ENCODE data around the gene CD19.
"Not testable (repeated sequence)": the region's sequence is repeated elsewhere in the genome, so short reads cannot be mapped to it uniquely, and the experiment has no call there.

The CD19 gene

DNA sequence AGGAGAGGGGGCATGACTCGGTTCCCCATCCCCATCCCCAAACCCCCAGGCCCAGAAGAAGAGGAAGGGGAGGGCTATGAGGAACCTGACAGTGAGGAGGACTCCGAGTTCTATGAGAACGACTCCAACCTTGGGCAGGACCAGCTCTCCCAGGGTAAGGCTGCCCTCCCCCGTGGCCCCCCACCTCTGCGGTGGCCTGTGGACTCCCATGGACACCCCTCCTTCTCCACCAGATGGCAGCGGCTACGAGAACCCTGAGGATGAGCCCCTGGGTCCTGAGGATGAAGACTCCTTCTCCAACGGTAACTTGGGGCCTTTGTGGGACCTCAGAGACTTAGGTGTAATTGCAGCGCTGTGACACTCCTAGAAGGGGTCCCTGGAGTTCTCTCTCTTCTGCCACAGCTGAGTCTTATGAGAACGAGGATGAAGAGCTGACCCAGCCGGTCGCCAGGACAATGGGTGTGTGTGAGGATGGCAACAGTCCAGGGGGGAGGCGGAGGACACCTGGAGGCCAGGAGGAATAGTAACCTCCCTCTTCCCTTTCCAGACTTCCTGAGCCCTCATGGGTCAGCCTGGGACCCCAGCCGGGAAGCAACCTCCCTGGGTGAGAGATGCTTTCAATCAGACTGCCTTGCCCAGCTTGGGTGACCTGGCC lies 5.6 kb downstream of the CD19 start:
- DNase-seq, result peak; percentile 11

DNA sequence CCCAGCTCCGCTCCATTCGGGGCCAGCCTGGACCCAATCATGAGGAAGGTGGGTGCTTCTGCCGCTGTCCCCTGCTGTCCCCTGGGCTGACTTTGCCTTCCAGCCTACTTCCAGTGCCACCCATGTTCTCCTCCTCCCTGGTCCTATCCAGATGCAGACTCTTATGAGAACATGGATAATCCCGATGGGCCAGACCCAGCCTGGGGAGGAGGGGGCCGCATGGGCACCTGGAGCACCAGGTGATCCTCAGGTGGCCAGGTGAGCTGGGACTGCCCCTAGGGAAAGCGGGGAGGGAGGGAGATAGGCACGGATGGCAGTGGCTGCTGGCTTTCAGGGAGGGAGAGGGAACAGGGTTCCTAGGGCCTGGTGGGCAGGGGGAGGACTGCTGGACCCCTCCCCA lies 7.0 kb downstream of the CD19 start:
- DNase-seq, result no peak

DNA sequence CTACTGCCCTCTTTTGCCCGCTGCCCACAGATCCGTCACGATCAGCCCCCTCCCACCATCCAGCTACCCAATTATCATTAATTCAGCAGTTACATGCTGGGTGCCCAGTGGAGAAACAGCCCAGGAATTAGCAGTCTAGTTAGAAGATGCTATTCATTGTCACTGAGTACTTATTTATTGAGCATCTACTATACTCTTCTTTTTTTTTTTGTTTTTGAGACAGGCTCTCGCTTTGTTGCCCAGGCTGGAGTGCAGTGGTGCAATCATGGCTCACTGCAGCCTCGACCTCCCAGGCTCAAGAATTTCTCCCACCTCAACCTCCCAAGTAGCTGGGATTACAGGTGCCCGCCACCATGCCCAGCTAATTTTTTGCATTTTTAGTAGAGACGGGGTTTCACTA lies 8.1 kb downstream of the CD19 start:
- DNase-seq, result not testable (repeated sequence)

DNA sequence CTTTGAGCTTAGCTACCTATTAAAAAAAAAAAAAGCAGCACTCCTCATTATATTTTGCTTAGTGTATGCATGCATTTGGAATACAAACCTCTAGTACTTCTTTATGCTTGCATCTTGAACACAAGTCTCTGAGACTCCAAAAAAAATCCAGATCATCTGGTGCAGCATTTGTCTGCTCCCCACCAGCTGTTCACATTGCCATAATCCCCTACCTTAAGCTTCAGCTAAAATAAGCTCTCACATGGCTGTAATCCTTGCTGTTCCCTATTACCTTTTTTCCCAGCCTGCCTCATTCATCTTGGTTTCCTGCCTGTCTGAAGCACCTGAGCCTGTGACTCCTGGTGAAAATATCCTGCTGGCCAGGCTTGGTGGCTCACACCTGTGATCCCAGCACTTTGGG lies 11.5 kb downstream of the CD19 start:
- DNase-seq, result peak; percentile 96

DNA sequence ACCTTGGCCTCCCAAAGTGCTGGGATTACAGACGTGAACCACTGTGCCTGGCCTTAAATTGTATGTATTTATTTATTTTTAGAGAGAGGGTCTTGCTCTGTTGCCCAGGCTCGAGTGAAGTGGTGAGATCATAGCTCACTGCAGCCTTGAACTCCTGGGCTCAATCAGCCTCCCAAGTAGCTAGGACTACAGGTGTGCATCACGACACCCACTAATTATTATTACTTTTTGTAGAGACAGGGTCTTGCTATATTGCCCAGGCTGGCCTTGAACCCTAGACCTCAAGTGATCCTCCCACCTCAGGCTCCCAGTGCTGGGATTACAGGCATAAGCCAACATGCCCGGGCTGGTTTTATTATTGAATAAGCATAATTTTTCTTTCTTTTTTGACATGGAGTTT lies 14.9 kb downstream of the CD19 start:
- DNase-seq, result no peak

DNA sequence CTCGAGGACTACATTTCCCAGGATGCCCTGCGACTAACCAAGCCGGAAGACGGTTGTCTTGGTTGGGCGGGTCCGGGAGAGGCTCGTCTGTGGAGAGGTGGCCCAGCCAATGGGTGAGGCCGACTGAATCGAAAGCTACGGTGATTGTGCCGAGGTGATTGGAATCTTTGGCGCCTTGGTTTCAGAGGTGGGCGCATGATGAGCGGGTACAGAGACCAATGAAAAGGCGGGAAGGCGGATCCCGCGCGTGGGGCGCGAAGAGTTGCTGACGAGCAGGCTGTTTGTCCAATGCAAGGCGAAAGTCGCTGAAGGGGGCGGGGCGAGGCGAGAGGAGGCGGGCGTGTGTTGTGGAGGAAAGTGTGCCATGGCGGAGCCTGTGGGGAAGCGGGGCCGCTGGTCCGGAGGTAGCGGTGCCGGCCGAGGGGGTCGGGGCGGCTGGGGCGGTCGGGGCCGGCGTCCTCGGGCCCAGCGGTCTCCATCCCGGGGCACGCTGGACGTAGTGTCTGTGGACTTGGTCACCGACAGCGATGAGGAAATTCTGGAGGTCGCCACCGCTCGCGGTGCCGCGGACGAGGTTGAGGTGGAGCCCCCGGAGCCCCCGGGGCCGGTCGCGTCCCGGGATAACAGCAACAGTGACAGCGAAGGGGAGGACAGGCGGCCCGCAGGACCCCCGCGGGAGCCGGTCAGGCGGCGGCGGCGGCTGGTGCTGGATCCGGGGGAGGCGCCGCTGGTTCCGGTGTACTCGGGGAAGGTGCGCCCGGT lies 19.1 kb downstream of the CD19 start, which contains the start of gene NFATC2IP:
Gene NFATC2IP, plus strand, starts transcription at position 290 of the 762 bp plus-strand sequence. Its CDS starts 75 bp downstream, at position 365.
- DNase-seq, result peak; percentile 100

DNA sequence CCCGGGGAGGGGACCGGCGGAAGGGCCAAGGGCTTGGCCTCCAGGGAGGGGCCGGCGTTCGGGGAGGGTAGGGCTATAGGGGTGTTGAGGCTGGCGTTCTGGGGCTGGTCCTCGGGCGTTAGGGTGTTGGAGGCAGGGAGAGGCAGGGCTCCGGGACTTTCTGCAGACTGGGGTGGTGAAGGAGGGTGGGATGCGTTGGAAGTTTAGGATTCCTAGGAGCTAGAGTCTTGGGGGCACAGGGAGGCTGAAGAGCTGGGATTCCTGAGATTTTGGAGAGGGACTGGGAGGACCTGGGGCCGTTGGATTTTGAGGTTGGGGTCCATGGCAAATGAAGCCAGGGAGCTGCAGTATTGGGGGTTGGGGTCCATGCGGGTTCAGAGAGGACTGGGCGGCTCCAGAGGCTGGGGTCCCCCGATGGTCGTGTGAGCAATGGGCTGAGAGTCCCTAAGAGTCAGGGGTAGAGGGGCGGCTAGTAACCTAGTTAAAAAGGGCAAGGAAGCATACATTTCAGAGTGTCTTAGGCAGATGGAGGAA lies 19.7 kb downstream of the CD19 start:
- DNase-seq, result peak; percentile 42

DNA sequence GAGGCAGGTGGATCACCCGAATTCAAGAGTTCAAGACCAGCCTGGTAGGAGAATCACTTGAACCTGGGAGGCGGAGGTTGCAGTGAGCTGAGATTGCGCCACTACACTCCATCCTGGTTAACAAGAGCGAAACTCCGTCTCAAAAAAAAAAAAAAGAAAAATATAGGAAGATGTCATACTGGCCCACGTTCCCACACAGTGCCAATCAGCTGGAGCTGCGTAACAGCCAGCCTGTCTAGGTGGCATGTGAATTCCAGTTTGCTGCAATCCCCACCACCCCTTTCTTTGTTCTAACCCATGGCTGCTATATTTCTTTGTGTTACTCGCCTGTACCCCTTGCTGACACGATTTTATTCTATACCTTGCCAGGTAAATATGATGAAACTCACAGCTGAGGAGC lies 26.4 kb downstream of the CD19 start:
- DNase-seq, result no peak

DNA sequence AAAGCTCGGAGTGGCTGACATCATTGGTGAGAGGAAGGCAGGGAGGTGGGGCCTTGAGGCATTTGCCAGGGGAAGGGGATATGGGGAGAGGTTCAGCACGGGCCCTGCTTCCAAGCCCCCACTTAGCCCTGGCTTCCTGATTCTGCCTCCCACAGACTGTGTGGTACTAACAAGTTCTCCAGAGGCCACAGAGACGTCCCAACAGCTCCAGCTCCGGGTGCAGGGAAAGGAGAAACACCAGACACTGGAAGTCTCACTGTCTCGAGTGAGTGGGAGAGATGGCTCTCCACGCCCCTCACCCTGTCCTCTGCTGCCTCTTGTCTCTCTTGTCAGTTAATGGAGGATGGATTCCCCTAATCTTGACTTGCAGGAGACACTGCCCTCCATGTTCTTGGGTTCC lies 27.1 kb downstream of the CD19 start:
- DNase-seq, result no peak

DNA sequence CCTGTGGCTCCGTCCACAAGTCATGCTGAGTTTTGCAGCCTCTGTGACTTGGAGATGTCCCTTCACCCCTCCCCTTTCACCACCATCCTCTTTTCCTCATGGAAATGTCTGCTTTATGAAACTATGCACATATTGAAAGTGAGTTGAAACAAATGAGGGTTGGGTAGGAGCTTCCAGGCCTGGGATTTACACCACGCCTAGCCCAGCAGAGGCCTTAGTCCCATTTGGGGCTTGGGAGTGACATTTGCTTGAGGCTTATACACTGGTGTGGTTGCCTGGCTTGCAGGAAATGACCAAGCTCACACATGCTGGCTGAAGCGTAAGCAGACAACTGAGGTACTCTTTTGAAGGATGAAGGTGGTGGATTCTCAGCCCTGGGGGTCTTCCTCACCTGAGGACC lies 32.3 kb downstream of the CD19 start:
- no peak for DNase-seq

DNA sequence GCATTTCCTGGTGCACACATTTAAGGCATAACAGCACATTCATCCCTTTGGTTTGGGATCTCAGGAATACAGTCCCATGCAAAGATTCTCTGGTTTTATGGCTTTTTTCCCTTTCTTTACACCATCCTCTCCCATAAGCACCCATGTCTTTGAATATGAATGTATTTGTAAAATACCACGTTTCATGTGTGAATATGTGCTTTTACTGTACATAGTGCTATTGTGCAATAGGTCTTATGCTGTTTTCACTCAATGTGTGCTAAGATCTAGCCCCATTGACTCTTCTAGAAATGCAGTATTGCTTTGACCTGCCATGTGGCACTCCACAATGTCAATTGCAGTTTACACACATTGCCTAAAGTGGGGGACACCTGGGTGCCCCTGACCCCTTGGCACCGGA lies 32.7 kb downstream of the CD19 start:
- no peak for DNase-seq

DNA sequence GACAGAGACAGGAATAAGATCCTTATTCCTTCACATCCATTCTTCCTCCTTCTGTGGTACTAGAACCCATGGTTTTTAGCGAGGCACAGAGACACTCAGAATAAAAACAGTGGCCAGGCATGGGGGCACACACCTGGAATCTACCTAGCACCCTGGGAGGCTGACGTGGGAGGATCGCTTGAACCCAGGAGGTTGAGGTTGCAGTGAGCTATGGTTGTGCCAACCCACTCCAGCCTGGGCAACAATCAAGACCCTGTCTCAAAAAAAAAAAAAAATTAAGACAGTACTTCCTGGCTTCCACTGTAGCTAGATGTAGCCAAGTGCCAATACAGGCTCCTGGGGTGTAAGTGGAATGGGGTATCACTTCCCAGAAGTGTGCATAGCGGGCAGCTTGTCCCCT lies 35.4 kb downstream of the CD19 start:
- no peak for DNase-seq

DNA sequence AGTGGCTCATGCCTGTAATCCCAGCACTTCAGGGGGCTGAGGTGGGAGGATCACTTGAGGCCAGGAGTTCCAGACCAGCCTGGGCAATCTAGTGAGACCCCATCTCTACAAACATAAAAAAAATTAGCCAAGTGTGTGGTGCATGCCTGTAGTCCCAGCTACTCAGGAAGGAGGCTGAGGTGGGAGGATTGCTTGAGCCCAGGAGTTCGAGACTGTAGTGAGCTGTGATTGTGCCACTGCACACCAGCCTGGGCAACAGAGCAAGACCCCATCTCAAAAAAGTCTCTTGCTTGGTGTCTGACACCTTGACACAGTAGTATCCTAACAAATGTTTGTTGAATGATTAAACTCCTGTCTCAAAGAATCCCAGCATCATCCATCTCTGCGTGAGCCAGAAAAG lies 37.9 kb downstream of the CD19 start:
- not testable (repeated sequence) for DNase-seq

DNA sequence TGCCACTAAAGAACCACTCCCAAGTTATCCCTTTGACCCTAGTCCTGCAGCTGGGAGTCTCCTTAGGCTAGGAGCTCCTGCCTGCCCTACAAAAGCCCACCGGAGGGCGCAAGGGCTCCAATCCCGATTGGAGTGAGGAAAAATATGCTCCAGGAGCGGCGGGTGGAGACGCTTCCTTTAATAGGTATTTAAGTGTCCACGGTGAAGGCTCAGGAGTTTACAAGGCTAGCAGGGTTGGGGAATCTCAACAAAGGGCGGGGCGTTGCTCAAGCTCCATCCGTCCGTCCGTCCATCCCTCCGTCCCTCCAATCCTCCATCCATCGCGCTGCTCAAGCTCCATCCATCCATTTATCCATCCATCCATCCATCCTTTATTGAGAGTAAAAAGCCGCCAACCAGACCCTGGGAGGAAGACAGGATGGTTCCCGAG lies 42.3 kb downstream of the CD19 start:
- peak; percentile 86 for DNase-seq

DNA sequence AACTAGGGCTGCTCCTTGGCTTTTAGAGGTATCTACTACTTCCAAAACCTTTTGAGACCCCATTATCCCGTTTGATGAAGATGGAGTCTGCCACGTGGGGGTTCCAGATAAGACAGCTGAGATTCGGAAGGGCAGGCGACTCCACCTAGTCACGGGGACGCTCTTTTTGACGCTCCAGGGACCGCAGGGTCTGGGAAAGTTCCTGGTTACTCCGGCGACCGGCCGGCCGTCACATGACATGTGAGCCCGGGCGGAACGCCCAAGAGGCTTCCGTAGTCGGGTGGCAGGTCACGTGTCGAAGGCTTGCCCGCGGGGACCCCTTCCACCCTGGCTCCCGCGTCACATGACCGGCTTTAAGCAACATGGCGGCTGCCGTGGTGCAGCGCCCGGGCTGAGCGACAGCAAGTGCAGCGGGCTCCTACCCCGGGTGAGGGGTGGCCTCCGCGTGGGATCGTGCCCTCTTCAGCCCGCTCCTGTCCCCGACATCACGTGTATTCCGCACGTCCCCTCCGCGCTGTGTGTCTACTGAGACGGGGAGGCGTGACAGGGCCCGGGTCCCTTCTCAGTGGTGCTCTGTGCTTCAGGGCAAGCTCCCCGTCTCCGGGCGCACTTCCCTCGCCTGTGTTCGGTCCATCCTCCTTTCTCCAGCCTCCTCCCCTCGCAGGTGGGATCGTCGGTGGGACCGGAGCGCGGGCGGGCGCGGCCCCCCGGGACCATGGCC lies 42.8 kb downstream of the CD19 start, which contains the start of gene SPNS1:
Gene SPNS1, plus strand, starts transcription at position 342 of the 721 bp plus-strand sequence. Its CDS starts 374 bp downstream, at position 716.
- DNase-seq, result peak; percentile 97

DNA sequence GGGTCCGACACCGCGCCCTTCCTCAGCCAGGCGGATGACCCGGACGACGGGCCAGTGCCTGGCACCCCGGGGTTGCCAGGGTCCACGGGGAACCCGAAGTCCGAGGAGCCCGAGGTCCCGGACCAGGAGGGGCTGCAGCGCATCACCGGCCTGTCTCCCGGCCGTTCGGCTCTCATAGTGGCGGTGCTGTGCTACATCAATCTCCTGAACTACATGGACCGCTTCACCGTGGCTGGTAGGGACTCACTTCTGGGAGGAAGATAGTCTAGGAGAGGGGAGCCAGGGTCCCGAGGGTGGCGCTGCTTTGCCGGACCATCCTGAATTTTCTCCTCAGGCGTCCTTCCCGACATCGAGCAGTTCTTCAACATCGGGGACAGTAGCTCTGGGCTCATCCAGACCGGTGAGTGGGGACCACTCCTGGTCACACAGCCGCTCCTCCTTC lies 43.4 kb downstream of the CD19 start:
- no peak for DNase-seq

DNA sequence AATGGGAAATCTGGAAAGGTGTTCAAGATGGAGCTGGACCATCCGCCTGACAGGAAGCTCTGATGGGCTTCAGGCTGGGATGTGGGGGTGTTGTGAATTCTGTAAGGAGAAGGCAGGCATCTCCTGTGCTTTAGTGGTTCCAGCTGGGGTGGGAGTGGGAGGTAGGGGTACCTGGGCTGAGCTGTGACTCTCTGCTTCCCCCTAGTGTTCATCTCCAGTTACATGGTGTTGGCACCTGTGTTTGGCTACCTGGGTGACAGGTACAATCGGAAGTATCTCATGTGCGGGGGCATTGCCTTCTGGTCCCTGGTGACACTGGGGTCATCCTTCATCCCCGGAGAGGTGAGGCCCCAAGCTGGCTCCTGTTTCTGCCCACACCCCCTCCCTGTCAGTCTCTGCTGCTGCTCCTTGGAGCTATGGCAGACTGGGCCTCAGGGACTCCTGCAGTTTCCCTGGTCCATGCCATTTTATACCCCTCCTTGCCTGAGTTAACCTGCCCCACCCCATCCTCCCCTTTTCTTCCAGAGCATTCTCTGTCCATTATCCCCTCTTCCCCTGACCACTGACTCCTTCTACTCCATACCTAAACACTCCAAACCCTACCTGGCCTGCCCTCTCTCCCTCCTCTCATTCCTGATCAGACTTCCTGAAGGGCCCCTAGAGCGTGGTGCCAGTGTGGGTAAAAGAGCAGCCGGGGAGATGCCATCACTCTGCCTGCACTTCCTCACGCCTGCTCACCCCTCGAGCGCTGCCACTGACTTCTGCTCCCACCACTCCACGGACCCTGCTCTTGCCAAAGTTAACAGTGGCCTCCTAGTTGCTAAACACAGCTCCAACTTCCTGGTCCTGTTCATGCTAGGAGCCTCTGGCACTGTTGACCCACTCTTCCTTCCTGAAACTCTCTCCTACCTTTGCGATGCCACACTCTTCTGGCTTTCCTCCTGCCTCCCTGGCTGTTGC lies 46.2 kb downstream of the CD19 start:
- DNase-seq, result peak; percentile 33

DNA sequence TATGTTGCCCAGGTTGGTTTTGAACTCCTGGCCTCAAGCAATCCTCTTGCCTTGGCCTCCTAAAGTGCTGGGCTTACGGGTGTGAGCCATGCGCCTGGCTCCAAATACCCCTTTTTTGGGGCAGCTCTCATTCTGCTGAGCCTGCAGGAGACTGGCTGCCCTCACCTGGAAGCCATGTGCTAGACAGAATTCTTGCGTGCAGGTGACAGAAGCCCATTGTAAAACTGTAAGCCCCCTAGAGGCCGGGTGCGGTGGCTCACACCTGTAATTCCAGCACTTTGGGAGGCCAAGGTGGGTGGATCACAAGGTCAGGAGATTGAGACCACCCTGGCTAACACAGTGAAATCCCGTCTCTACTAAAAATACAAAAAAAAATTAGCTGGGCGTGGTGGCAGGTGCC lies 48.6 kb downstream of the CD19 start:
- DNase-seq, result not testable (repeated sequence)

DNA sequence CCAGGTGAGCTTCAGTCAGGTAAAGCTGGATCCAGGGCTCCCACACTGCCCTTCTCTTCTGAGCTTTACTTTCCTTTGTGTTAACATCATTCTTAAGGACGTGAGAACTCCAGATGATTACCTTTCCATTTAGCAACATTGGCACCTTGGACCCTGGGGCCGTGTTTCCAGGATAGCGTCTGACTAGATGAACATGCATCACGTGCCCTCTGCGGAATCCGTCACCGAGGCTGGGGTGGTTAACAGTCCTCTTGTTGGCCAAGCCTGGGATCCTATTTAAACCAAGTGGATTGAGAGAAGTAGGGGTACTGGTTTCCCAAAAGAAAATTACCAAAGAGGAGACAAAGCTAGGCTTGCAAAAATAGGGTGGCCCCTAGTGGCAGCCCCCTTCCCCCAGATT lies 49.2 kb downstream of the CD19 start:
- no peak for DNase-seq

DNA sequence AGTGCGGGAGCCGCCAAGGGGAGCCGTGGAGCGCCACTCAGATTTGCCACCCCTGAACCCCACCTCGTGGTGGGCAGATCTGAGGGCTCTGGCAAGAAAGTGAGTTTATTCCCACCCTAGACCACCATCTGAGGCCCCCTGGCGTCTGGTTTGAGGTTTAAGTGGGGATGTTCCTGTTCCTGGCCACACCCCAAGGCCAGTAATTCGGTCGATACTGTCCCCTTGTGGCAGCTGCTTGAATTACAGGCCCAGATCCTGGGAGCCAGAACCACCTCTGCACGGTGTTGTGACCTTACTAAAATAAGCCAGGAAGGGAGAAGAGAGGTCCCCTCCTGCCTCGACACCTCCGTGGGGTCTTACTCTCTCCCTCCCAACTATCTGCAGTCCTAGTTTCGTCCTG lies 49.7 kb downstream of the CD19 start:
- DNase-seq, result peak; percentile 73

DNA sequence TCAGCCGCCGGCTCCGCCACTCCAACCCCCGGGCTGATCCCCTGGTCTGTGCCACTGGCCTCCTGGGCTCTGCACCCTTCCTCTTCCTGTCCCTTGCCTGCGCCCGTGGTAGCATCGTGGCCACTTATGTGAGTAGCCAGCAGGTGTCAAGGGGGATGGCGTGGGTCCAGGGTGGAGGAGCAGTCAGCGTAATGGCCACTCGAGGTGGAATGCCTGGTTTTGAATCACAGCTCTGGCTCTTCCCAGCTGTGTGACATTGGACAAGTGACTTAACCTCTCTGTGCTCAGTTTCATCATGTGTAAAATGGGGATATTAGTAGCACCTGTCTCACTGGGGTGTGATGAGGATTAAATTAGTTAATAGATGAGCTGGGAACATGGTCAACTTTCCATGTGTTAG lies 50.6 kb downstream of the CD19 start:
- DNase-seq, result no peak

DNA sequence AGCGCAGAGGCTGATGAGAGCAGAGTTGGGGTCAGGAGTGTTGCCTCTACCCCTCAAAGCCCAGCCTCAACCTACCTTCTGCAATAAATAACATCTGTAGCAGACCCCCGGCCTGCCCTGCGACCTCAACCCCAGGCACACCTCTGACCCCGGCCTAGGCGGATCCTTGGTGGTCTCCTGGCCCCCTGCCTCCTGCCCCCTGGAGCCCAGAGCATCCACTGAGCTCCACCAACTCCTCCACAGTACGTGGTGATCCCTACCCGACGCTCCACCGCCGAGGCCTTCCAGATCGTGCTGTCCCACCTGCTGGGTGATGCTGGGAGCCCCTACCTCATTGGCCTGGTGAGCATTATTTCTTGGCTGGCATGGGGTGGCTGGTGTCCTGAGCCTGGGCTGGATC lies 51.2 kb downstream of the CD19 start:
- DNase-seq, result no peak
